Right atrium auricular region (tissue), 2 donors: ENCODE data around the gene ZNF439. TPM values are rescaled to one million over a fixed set of nuclear protein-coding genes. Genes with fewer than 3 reads are reported as not detected.
"Not testable (repeated sequence)": the region's sequence is repeated elsewhere in the genome, so short reads cannot be mapped to it uniquely, and the experiment has no call there.

Source experiments
- DNase-seq: peaks from one replicate; pipeline ENCODE4 v3.0.0-alpha.2; 2019; ENCODE audit warnings: low spot score
- H3K27ac ChIP-seq, 2 donors: fragments of 200-600 bp; sonication (generic); 1 replicate in 1 of 2; 2 replicates in 1 of 2; pipeline ENCODE4 v1.5.1; 2016 to 2019
- H3K27me3 ChIP-seq, 2 donors: fragments of 200-600 bp; sonication (generic); one replicate each; pipeline versions ENCODE4 v1.5.1 to v1.6.0; 2017 to 2019
- H3K36me3 ChIP-seq: fragments of 200-600 bp; sonication (generic); one replicate; pipeline ENCODE4 v1.5.1; 2016
- H3K4me1 ChIP-seq, 2 donors: fragments of 200-600 bp; sonication (generic); one replicate each; pipeline versions ENCODE4 v1.5.1 to v1.6.0; 2017 to 2019
- H3K4me3 ChIP-seq, 2 donors: fragments of 200-600 bp; sonication (generic); 1 replicate in 1 of 2; 2 replicates in 1 of 2; pipeline ENCODE4 v1.5.1; 2017 to 2019; ENCODE audit warnings: mild to moderate bottlenecking in 1 of 2, moderate library complexity in 1 of 2
- H3K9me3 ChIP-seq, 2 donors: fragments of 200-600 bp; sonication (generic); one replicate each; pipeline ENCODE4 v1.5.1; 2019
- total RNA-seq, 2 donors: library from RNA; depleted of rRNA; stranded (reverse); fragments of >200 nt; gene quantifications; one replicate each; pipeline ENCODE4 v1.1.0, GENCODE V29; 2016
- TF ChIP-seq, protein P1 (sequence below), 2 donors: fragments of 200-600 bp; sonication (generic); IDR thresholded peaks; one replicate each; pipeline ENCODE4 v1.5.1; 2019; ENCODE audit warnings: antibody characterized with exemption in 2 of 2

ZNF439 gene
- total RNA-seq, 2 donors from 2014 or later = 2.6 to 4.6 TPM

DNA sequence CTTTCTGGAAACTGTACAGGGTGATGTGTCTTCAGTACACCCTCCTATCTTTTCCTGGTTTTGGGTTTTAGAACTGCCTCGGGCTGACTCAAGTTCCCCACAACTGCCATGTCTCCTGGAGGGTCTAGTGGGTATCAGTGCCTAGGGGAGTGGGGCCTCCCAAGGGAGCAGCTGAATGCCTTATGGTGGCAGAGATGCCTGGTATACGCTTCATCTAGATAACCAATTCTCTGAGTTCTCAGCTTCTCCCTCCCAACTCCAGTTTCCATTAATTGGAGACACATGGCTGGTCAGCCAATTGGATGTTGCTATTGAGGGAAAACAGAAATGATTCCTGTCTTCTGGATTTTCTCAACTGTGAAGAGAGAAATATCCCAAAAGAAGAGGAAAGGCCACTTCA is 12.8 kb downstream of the ZNF439 start:
- peaks cover 0 to 4% of the 10 kb centered on the region in 2 donors for H3K9me3 ChIP-seq
- DNase-seq = no peak

DNA sequence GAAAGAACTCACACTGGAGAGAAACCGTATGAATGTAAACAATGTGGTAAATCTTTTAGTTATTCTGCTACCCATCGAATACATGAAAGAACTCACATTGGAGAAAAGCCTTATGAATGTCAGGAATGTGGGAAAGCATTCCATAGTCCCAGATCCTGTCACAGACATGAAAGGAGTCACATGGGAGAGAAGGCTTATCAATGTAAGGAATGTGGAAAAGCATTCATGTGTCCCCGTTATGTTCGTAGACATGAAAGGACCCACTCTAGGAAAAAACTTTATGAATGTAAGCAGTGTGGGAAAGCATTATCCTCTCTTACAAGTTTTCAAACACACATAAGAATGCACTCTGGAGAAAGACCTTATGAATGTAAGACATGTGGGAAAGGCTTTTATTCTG is 19.2 kb downstream of the ZNF439 start:
- H3K27ac ChIP-seq, DNase-seq, H3K4me1 ChIP-seq, H3K4me3 ChIP-seq, H3K27me3 ChIP-seq: not testable (repeated sequence)
- peaks cover 34% of the 10 kb centered on the region for H3K36me3 ChIP-seq
- H3K9me3 ChIP-seq = peaks cover 8 to 50% of the 10 kb centered on the region in 2 donors

More for the DNA sequence above, 12.8 kb downstream of the ZNF439 start:
- H3K27me3 ChIP-seq = no peaks in the 10 kb centered on the region
- H3K36me3 ChIP-seq = peaks cover 4% of the 10 kb centered on the region
- TF ChIP-seq, protein P1, sequence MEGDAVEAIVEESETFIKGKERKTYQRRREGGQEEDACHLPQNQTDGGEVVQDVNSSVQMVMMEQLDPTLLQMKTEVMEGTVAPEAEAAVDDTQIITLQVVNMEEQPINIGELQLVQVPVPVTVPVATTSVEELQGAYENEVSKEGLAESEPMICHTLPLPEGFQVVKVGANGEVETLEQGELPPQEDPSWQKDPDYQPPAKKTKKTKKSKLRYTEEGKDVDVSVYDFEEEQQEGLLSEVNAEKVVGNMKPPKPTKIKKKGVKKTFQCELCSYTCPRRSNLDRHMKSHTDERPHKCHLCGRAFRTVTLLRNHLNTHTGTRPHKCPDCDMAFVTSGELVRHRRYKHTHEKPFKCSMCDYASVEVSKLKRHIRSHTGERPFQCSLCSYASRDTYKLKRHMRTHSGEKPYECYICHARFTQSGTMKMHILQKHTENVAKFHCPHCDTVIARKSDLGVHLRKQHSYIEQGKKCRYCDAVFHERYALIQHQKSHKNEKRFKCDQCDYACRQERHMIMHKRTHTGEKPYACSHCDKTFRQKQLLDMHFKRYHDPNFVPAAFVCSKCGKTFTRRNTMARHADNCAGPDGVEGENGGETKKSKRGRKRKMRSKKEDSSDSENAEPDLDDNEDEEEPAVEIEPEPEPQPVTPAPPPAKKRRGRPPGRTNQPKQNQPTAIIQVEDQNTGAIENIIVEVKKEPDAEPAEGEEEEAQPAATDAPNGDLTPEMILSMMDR (IDR thresholded peaks at IDR 0.05) = no peak
- H3K27ac ChIP-seq = no peak overlapping the region
- no peak overlapping the region for H3K4me3 ChIP-seq
- no peaks in the 10 kb centered on the region for H3K4me1 ChIP-seq

DNA sequence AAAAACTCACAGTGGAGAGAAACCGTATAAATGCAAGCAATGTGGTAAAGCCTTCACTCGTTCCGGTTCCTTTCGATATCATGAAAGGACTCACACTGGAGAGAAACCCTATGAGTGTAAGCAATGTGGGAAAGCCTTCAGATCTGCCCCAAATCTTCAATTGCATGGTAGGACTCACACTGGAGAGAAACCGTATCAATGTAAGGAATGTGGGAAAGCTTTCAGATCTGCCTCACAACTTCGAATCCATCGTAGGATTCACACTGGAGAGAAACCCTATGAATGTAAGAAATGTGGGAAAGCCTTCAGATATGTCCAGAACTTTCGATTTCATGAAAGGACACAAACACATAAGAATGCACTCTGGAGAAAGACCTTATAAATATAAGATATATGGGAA is 19.7 kb downstream of the ZNF439 start:
- no peaks in the 10 kb centered on the region for H3K4me1 ChIP-seq
- peaks cover 34% of the 10 kb centered on the region for H3K36me3 ChIP-seq
- DNase-seq = no peak
- H3K9me3 ChIP-seq = peaks cover 8 to 50% of the 10 kb centered on the region in 2 donors
- no peaks in the 10 kb centered on the region for H3K27me3 ChIP-seq
- TF ChIP-seq, protein P1 (IDR thresholded peaks at IDR 0.05) = no peak
- H3K4me3 ChIP-seq = no peak overlapping the region
- no peak overlapping the region for H3K27ac ChIP-seq

DNA sequence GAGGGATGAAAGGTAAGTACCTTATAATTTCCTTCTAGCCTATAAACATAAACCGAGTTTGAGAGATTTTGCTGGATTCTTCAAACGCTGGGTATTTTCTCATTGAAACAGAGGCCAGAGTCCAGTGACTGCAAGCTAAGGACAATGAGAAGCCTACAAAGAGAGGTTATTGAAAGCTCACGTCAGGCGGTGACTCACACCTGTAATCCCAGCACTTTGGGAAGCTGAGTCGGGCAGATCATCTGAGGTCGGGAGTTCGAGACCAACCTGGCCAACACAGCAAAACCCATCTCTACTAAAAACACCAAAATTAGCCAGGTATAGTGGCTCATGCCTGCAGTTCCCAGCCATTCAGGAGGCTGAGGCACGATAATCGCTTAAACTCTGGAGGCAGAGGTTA is 24.1 kb downstream of the ZNF439 start:
- Histone ChIP-seq H3K9me3 (peaks cover 8 to 32% of the 10 kb centered on the region in 2 donors), H3K27me3 (no peaks in the 10 kb centered on the region), H3K36me3 (peaks cover 16% of the 10 kb centered on the region), H3K27ac (no peak overlapping the region), H3K4me1 (no peaks in the 10 kb centered on the region), H3K4me3 (no peak overlapping the region)
- TF ChIP-seq, protein P1 (IDR thresholded peaks at IDR 0.05) = no peak
- DNase-seq = no peak

DNA sequence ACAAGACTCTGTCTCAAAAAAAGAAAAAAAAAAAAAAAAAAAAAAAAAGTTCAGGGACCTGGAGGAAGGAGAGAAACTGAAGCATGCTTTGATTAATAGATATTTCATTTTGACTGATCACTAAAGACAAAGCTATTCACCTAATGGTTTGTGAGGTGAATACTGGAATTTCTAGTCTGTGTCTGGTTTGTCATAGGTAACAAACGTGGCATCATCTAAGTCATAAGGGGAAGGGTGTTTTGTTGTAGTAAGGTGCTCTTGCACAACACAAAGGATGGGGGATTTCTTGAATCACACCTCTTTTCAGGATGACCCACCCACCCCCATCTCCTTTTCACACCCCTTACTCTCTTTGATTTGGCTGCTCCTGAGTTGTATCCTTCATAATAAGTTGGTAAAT is 25.2 kb downstream of the ZNF439 start:
- no peak for DNase-seq
- Histone ChIP-seq H3K4me1 (no peaks in the 10 kb centered on the region), H3K9me3 (peaks cover 3 to 21% of the 10 kb centered on the region in 2 donors), H3K4me3 (no peak overlapping the region), H3K27ac (no peak overlapping the region), H3K27me3 (no peaks in the 10 kb centered on the region), H3K36me3 (peaks cover 5% of the 10 kb centered on the region)
- TF ChIP-seq, protein P1 (IDR thresholded peaks at IDR 0.05) = no peak

DNA sequence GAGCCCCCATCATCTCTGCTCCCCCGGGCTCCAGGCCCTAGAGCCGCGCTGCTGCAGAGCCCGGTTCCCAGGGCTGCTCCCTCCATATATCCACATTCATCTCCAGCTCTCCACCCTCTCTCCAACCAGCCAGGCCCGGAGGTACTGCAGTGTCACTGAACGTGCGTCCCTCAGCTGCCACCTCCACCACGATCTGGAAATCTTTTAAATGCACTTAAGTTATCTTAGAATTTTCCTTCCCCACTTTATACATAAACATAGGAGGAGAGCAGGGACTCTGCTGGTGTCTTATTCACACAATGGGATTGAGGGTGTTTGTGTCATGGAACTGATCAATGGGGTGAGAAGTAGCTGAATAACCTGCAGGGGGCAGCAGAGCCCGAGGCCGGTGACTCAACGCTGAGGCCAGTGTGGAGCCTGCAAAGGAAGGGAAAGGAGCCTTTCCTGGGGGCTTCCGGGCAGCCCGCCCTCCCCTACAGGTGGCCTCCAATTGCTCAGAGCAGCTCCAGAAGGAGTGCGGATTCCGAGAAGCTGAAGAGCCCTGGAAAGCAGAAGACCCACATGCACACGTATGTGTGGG is 31.3 kb downstream of the ZNF439 start:
- not testable (repeated sequence) for H3K9me3 ChIP-seq, H3K27me3 ChIP-seq, H3K36me3 ChIP-seq, H3K4me1 ChIP-seq, DNase-seq, H3K27ac ChIP-seq, H3K4me3 ChIP-seq
- TF ChIP-seq, protein P1 (IDR thresholded peaks at IDR 0.05) = peak in 1 of 2 donors; percentile 51
